Body of pancreas (tissue), 4 donors: ENCODE results near the gene SLX9.

Experiments used
- CTCF ChIP-seq, 7 experiments: fragments of 450-650 bp in 4 of 7; fragments of 200-600 bp in 3 of 7; sonication (generic) in 3 of 7; IDR thresholded peaks; one replicate each; pipeline ENCODE4 v1.5.1; 2016 to 2019; ENCODE audit warnings: antibody characterized with exemption in 7 of 7
- POLR2A ChIP-seq, 3 donors: fragments of 450-650 bp; IDR thresholded peaks; one replicate each; pipeline ENCODE4 v1.6.1; 2016; ENCODE audit warnings: antibody characterized with exemption in 3 of 3, mild to moderate bottlenecking in 2 of 3

- TF ChIP-seq CTCF (IDR thresholded peaks at IDR 0.05) (no peak), POLR2A (IDR thresholded peaks at IDR 0.05) (no peak)
Observed at GRCh38 chr21:44943005-44943685, 3.3 kb downstream of the SLX9 start.
